HFFc6 (cell line): ENCODE measurements around the gene GPBP1. TPM values are rescaled to one million over a fixed set of nuclear protein-coding genes. Genes with fewer than 3 reads are reported as not detected.

Experiments used
- DNase-seq: peaks from one replicate; pipeline ENCODE4 v3.0.0-alpha.2; 2018
- H3K27ac Mint-ChIP-seq: 2 replicates; pipeline ENCODE4 v1.8.0; 2020; ENCODE audit warnings: mild to moderate bottlenecking, mixed read lengths
- H3K27me3 Mint-ChIP-seq: 2 replicates; pipeline ENCODE4 v1.8.0; 2021; ENCODE audit warnings: mild to moderate bottlenecking, moderate library complexity, mixed read lengths; ENCODE audit not compliant: insufficient read depth
- H3K36me3 Mint-ChIP-seq: 2 replicates; pipeline ENCODE4 v1.8.0; 2021; ENCODE audit warnings: low read depth, mixed read lengths
- H3K4me1 Mint-ChIP-seq: 2 replicates; pipeline ENCODE4 v1.8.0; 2020; ENCODE audit warnings: low read depth, mixed read lengths
- H3K4me3 Mint-ChIP-seq: 2 replicates; pipeline ENCODE4 v1.8.0; 2020; ENCODE audit warnings: mild to moderate bottlenecking, moderate library complexity, mixed read lengths
- H3K9me3 Mint-ChIP-seq: 2 replicates; pipeline ENCODE4 v1.8.0; 2020; ENCODE audit warnings: mild to moderate bottlenecking, mixed read lengths
- CTCF ChIP-seq: fragments of 200-600 bp; sonication (generic); IDR thresholded peaks from 2 replicates; pipeline ENCODE4 v1.5.0; 2021; ENCODE audit warnings: antibody characterized with exemption, mild to moderate bottlenecking
- total RNA-seq, 6 experiments: library from RNA; stranded (reverse); fragmentation: NEBNext Ultra II Directional; extraction: Animal tissue kit (Norgen Biotek cat#: 25700); gene quantifications; 2 replicates in 1 of 6; 3 replicates in 5 of 6; pipeline ENCODE4 v1.2.3, GENCODE V29; 2021

The GPBP1 gene
- total RNA-seq, 6 experiments from 2014 or later, result 33.6 to 40.1 (median 36.5) TPM

DNA sequence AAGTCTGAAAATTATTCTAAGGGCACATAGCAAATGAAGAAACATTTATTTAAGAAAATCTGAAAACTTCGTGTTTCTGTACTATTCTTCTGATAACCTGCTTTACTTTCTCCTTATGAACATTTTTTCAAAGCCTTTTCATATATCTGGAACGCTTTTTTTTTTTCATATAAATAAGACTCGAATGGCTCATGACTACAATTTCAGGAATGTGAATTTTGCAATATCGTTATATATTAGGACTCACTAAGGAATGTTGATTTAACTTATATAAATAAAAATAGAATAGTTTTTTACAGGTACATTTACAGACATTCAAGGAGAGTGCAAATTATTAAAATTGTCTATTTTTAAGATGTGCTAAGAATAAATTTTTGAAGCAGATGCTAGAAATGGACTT lies 42.9 kb downstream of the GPBP1 start:
- peak; percentile 7 for DNase-seq
- Mint-ChIP-seq H3K27me3 (no peaks in the 10 kb centered on the region), H3K4me3 (no peak overlapping the region), H3K27ac (no peak overlapping the region), H3K9me3 (no peaks in the 10 kb centered on the region), H3K36me3 (peaks cover 10% of the 10 kb centered on the region), H3K4me1 (peaks cover 30% of the 10 kb centered on the region)
- TF ChIP-seq CTCF, result no peak

DNA sequence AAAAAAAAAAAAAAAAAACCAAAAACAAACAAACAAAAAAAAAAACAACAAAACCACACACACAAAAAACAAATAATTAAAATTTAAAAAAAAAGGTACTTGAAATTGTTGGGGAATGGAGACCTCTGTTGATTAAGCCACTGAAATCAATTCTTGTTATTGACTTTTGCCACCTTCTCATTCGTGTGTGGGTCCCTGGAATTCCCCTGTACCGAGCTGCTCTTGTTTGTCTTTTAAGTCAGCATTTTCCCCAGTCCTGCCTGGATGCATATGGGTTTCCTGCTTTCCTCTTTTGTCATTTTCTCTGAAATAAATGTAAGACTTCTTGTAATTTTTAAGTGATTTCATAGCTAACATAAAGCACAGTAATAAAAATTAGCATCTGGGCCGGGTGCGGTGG lies 45.5 kb downstream of the GPBP1 start:
- Mint-ChIP-seq H3K27me3 (no peaks in the 10 kb centered on the region), H3K27ac (peak overlapping the region; percentile 16; the same call in 1 of the 2 replicates), H3K9me3 (no peaks in the 10 kb centered on the region), H3K4me1 (peaks cover 30% of the 10 kb centered on the region), H3K4me3 (no peak overlapping the region), H3K36me3 (peaks cover 10% of the 10 kb centered on the region)
- no peak for DNase-seq
- TF ChIP-seq CTCF, result no peak

DNA sequence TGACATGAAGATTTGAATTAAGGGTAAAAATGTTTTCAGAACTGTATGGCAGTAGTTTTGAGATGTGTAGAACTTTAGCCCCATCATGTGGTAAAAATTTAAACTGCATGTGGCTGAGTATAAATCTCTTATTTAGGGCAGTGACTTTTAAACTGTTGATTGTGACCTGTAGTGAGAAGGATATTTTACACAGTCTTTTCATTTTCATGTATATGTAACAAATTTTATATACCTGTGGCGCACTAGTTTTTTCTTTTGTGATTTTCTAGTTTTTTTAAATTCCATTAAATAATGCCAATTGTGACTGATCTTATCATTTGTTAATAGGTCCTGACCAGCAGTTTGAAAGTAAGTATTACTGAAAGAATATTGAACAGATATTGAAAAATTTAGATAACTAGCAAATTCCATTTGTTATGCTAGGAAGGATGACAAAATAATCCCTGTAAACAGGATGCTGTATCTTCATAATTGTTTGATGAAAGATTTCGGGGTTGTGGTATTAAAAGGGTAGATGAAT lies 47.2 kb downstream of the GPBP1 start:
- no peaks in the 10 kb centered on the region for H3K27me3 Mint-ChIP-seq
- TF ChIP-seq CTCF, result peak; percentile 96
- H3K9me3 Mint-ChIP-seq, result no peaks in the 10 kb centered on the region
- peak; percentile 52 for DNase-seq
- H3K4me1 Mint-ChIP-seq, result peaks cover 16% of the 10 kb centered on the region
- H3K36me3 Mint-ChIP-seq, result no peaks in the 10 kb centered on the region
- H3K27ac Mint-ChIP-seq, result 0 out of 2 replicates have a peak overlapping the region, but pooled peaks have one; percentile 17
- no peak overlapping the region for H3K4me3 Mint-ChIP-seq

GRCh38 chr5:57225553-57225952 lies 51.7 kb downstream of the GPBP1 start:
- Mint-ChIP-seq H3K9me3 (no peaks in the 10 kb centered on the region), H3K27me3 (no peaks in the 10 kb centered on the region), H3K27ac (no peak overlapping the region), H3K36me3 (peaks cover 12% of the 10 kb centered on the region; the same call in 1 of the 2 replicates), H3K4me1 (peaks cover 8% of the 10 kb centered on the region), H3K4me3 (no peak overlapping the region)
- no peak for TF ChIP-seq CTCF
- no peak for DNase-seq

- peaks cover 16% of the 10 kb centered on the region for H3K9me3 Mint-ChIP-seq
- no peak for TF ChIP-seq CTCF
- peaks cover 7% of the 10 kb centered on the region for H3K4me1 Mint-ChIP-seq
- H3K27me3 Mint-ChIP-seq, result no peaks in the 10 kb centered on the region
- no peak overlapping the region for H3K4me3 Mint-ChIP-seq
- DNase-seq, result no peak
- no peak overlapping the region for H3K27ac Mint-ChIP-seq
- peaks cover 42% of the 10 kb centered on the region for H3K36me3 Mint-ChIP-seq
Measured at GRCh38 chr5:57229313-57229712, 55.5 kb downstream of the GPBP1 start.

DNA sequence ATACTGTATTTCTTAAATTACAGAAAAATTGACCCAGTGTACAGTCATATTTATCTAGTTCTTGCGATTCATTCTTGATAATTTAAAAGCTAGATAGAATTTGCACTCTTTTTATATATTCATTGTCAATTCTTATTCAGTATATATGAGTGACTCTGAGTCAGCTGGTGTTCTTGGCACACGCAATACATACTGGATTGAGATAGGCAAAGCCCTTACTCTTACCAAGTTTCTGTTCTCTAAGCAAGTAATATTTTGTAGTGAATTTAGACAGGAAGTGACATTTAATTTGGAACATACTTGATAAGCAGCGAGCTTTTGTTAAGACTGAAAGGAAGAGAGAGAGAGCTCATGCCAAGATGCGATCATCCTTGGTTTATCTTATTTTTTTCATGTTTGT lies 57.7 kb downstream of the GPBP1 start:
- Mint-ChIP-seq H3K27me3 (no peaks in the 10 kb centered on the region), H3K36me3 (peaks cover 48% of the 10 kb centered on the region), H3K4me3 (no peak overlapping the region), H3K9me3 (peaks cover 16% of the 10 kb centered on the region), H3K4me1 (peaks cover 7% of the 10 kb centered on the region), H3K27ac (no peak overlapping the region)
- no peak for DNase-seq
- no peak for TF ChIP-seq CTCF
